ENCODE results near the gene GPC1.

The GPC1 gene

DNA sequence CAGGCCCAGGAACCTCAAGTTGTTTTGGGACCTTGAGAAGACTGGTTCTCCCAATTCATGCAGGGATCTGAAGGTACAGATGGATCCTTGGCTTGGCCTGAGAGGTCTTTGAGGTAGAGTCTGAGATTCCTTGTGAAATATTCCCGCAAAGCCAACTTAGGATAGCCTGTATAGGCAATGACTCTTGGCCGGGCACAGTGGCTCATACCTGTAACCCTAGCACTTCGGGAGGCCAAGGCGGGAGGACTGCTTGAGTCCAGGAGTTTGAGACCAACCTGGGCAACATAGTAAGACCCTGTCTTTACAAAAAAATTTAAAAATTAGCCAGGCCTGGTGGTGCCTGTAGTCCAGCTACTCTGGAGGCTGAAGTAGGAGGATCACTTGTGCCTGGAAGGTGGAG is 81.9 kb downstream of the GPC1 start:
- DNase-seq: no peak
